ENCODE data around the gene B4GALNT1. TPM values are rescaled to one million over a fixed set of nuclear protein-coding genes. Genes with fewer than 3 reads are reported as not detected.

The B4GALNT1 gene
- polyA plus RNA-seq, 3 donors, result not detected

GRCh38 chr12:57609781-57610553 is 23.0 kb downstream of the B4GALNT1 start:
- Mint-ChIP-seq H3K36me3 (peaks cover 0 to 1% of the 10 kb centered on the region in 2 donors), H3K9me3 (peaks cover 0 to 19% (median 3%) of the 10 kb centered on the region in 7 donors), H3K4me3 (peak overlapping the region in 1 of 2 donors; percentile 85), H3K4me1 (peaks cover 24% of the 10 kb centered on the region), H3K27me3 (ENCODE audit: low read depth in 3 of 3) (peaks cover 71 to 79% (median 77%) of the 10 kb centered on the region in 3 donors), H3K27ac (no peak overlapping the region)
- Histone ChIP-seq H2AFZ (ENCODE audit: insufficient read depth, low read depth, low read length, poor library complexity, severe bottlenecking) (peak overlapping the region; percentile 72), H3K4me2 (replicated peaks; ENCODE audit: extremely low read depth, low read length, poor library complexity, severe bottlenecking) (no peak overlapping the region), H3K79me2 (ENCODE audit: insufficient read depth, low read length) (no peaks in the 10 kb centered on the region), H3K9me3 (replicated peaks in 1 of 2; ENCODE audit: control insufficient read depth in 1 of 2, insufficient read depth in 1 of 2, low read length in 2 of 2) (peaks cover 0 to 5% of the 10 kb centered on the region in 2 donors), H3K27me3 (ENCODE audit: control insufficient read depth in 2 of 2, insufficient read depth in 2 of 2, low read length in 2 of 2) (peaks cover 42 to 85% of the 10 kb centered on the region in 2 donors), H3K36me3 (replicated peaks in 1 of 2; ENCODE audit: control insufficient read depth in 1 of 2, insufficient read depth in 2 of 2, low read length in 2 of 2) (no peaks in the 10 kb centered on the region), H3K4me1 (ENCODE audit: control insufficient read depth in 1 of 2, insufficient read depth in 2 of 2, low read length in 2 of 2) (peaks cover 15 to 21% of the 10 kb centered on the region in 2 donors), H3K9ac (ENCODE audit: insufficient read depth, low read length, poor library complexity, severe bottlenecking) (no peak overlapping the region), H3K4me3 (replicated peaks in 1 of 3; ENCODE audit: low read depth in 2 of 3, low read length in 3 of 3) (no peak overlapping the region), H4K20me1 (ENCODE audit: insufficient read depth, low read length) (no peaks in the 10 kb centered on the region), H3K27ac (ENCODE audit: low read depth in 1 of 2, low read length in 2 of 2) (no peak overlapping the region)
- intact Hi-C loops (cut with micrococcal nuclease), result no loop called here
- DNase-seq, result no peak
- WGBS (ENCODE audit: insufficient coverage), result 39% methylated on average over 7 of the region's 34 CpGs
- no peak for TF ChIP-seq CTCF (IDR thresholded peaks at IDR 0.05)

GRCh38 chr12:57609101-57609780 is 23.8 kb downstream of the B4GALNT1 start:
- peaks cover 72 to 79% (median 76%) of the 10 kb centered on the region in 3 donors for H3K27me3 Mint-ChIP-seq (ENCODE audit: low read depth in 3 of 3)
- no peak for DNase-seq
- Histone ChIP-seq H2AFZ (ENCODE audit: insufficient read depth, low read depth, low read length, poor library complexity, severe bottlenecking) (no peak overlapping the region), H3K36me3 (replicated peaks in 1 of 2; ENCODE audit: control insufficient read depth in 1 of 2, insufficient read depth in 2 of 2, low read length in 2 of 2) (no peaks in the 10 kb centered on the region), H3K4me1 (ENCODE audit: control insufficient read depth in 1 of 2, insufficient read depth in 2 of 2, low read length in 2 of 2) (peaks cover 21 to 28% of the 10 kb centered on the region in 2 donors), H3K27ac (ENCODE audit: low read depth in 1 of 2, low read length in 2 of 2) (no peak overlapping the region), H3K9me3 (replicated peaks in 1 of 2; ENCODE audit: control insufficient read depth in 1 of 2, insufficient read depth in 1 of 2, low read length in 2 of 2) (peaks cover 0 to 5% of the 10 kb centered on the region in 2 donors), H3K4me3 (replicated peaks in 1 of 3; ENCODE audit: low read depth in 2 of 3, low read length in 3 of 3) (no peak overlapping the region), H3K27me3 (ENCODE audit: control insufficient read depth in 2 of 2, insufficient read depth in 2 of 2, low read length in 2 of 2) (peaks cover 42 to 84% of the 10 kb centered on the region in 2 donors), H3K9ac (ENCODE audit: insufficient read depth, low read length, poor library complexity, severe bottlenecking) (no peak overlapping the region), H3K4me2 (replicated peaks; ENCODE audit: extremely low read depth, low read length, poor library complexity, severe bottlenecking) (no peak overlapping the region), H4K20me1 (ENCODE audit: insufficient read depth, low read length) (no peaks in the 10 kb centered on the region), H3K79me2 (ENCODE audit: insufficient read depth, low read length) (no peaks in the 10 kb centered on the region)
- H3K4me3 Mint-ChIP-seq, result peak overlapping the region in 1 of 2 donors; percentile 68
- TF ChIP-seq CTCF (IDR thresholded peaks at IDR 0.05), result no peak
- intact Hi-C loops (cut with micrococcal nuclease), result no loop called here
- H3K9me3 Mint-ChIP-seq, result peaks cover 0 to 20% (median 3%) of the 10 kb centered on the region in 7 donors
- H3K36me3 Mint-ChIP-seq, result peaks cover 0 to 1% of the 10 kb centered on the region in 2 donors
- WGBS (ENCODE audit: insufficient coverage), result no CpG with 5 or more reads among the region's 19 CpGs
- H3K4me1 Mint-ChIP-seq, result peaks cover 28% of the 10 kb centered on the region
- H3K27ac Mint-ChIP-seq, result no peak overlapping the region
